Fibroblast of skin of right biceps (primary cell): ENCODE results near the gene CRABP2.

Experiments used
- DNase-seq: peaks from one replicate; pipeline ENCODE4 v3.0.0-alpha.2; 2013

The CRABP2 gene

GRCh38 chr1:156741481-156741983 is 36.1 kb upstream of the CRABP2 start:
- DNase-seq = no peak

DNA sequence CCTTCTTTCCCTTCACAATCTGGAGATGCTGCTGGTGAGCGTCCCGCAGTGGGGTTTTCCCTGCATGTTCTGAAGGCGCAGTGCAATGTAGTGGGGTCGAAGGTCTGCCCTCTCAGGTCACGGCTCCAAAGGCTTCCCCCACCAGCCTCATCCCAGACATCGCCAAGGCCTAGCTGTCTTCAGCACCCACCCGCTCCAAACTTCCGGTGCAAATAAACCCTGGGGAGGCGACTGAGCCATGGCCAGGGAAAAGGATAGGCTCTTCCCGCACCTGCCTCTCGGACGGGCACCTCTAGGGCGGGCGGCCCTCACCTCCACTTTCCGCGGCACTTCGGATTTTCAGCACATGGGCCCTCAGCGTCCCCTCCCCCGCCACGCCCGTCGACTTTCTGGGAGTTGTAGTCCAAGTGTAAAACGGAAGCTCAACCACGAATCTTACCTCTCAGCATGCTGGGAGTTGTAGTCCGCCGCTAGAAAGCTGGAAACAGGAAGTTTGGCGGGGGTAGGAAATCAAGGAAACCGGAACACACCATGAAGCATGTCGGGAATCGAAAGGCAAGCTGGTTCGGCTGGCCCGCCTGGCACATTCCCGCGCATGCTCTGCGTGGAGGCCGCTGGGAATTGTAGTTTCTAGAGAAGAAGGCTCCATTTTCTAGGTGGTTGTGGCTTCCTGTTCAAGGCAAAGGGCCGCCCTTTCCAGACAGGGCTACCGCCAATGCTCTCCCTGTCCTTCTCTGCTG is 35.5 kb upstream of the CRABP2 start, which contains the start of gene MRPL24:
MRPL24 (minus strand) TSS at position 348 of the 740 bp plus-strand sequence. CDS start 2,384 bp downstream, outside the sequence.
- peak; percentile 100 for DNase-seq

DNA sequence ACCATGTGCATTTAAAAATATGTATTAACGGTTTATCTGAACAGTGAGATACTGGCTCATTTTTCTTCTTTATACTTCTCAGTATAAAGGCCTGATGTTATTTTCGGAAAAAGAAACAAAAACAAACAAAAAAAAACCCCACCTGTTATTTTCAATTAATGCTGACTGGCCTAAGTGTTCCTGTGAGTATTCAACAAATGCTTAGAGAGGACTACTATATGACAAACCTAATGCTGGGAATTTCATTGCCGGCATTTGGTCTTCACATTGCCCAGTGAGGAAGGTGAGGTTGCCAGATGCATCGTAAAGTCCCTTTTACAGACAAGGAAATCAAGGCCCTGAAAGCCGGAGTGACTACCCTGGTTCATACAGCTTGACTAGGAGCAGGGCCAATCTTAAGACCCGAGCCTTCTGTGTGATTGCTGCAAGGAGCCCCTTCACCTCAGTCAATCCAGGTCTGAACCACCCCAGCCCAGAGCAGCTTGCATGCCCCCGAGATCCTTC is 34.9 kb upstream of the CRABP2 start:
- no peak for DNase-seq

GRCh38 chr1:156738916-156739315 is 33.5 kb upstream of the CRABP2 start:
- DNase-seq = no peak

DNA sequence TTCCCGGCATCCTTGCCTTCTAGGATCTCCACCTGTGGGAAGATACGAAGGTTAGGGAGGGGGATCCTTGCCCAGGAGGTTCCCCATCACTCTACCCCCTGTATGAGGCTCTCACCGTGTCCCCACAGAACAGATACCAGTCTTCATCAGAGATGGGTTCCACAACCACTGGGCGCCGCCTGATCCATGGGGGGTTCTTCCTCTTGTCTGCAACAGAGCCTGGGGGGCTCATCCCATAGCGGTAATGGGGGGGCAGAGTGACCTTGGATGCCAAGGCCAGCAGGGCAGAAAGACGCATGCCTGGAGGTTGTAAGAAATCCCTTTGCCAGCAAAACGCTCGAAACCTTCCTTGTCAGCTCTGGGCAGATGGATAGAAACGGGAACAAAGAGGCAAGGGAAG is 33.0 kb upstream of the CRABP2 start:
- no peak for DNase-seq

GRCh38 chr1:156733989-156734584 is 28.7 kb upstream of the CRABP2 start:
- no peak for DNase-seq

DNA sequence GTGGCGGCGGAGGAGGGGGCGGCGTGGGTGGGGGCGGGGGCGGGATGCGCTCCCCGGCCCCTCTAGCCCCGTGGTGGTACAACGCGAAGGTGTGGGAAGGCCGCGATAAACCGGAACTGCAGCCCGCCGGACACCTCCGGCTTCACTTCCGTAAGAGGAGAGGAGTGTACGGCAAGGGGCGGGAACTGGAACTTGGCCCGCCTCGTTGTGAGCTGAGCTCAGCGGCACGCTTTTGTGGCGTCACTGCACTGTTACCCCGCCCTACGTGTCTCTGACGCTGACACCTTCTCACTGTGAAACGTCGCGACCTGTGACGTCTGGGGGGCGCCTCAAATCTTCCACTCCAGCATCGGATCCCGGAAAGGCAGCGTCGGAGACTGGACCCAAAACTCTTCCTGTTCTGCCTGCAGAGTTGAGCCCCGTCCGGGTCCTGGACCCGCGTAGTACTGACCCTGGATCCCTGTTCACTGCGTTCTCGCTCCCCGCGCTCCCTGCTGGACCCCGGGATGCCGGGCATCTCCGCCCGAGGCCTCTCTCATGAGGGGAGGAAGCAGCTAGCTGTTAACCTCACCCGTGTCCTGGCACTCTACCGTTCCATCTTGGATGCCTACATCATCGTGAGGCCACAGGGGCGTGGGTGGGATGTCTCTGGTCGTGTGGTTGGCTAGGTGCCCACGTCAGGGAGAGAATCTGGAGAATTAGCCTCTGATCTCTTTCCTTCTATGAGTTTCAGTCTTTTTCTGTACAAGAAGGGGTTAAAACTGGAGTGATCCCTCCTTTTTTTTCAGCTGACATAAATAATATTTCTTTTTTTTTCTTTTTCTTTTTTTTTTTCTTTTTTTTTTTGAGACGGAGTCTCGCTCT is 23.4 kb upstream of the CRABP2 start, which contains the start of gene ISG20L2:
ISG20L2 (minus strand) TSS at position 168 of the 864 bp plus-strand sequence. CDS start 1,114 bp downstream, outside the sequence.
- DNase-seq = peak; percentile 98

DNA sequence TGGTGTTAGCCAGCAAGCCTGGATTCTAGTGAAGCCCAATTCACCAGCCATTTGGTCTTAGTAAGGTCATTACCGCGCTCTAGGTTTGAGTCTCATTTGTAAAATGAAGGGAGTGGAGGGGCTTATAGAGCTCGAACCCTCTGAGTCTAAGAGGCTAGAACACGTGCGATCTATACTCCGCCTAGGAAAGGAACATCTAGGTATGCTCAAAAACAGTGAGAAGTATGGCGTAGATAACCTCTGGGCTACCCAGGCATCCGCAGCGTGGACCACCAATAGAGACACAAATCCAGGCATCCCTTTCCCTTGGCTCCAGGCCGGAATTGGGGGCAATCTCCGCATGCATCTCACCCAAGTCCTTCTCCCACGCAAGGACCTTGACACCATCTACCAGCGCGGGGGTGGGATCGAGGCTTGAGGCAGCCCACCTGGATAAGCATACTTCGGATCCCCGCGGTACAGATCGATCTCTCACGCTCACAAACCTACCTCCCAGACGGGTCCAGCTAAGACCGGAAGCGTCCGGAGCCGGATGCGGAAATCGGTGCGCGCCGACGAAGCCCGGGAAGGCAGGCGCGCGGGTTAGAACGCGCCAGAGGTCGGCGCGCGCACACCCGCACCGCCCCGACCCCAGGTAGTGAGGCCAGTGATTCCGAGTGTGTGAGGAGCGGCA is 22.7 kb upstream of the CRABP2 start, which contains the start of gene METTL25B:
METTL25B (plus strand) TSS at position 544 of the 673 bp plus-strand sequence. CDS start 636 bp downstream, outside the sequence.
- peak; percentile 81 for DNase-seq

GRCh38 chr1:156727492-156727891 is 22.1 kb upstream of the CRABP2 start:
- no peak for DNase-seq

DNA sequence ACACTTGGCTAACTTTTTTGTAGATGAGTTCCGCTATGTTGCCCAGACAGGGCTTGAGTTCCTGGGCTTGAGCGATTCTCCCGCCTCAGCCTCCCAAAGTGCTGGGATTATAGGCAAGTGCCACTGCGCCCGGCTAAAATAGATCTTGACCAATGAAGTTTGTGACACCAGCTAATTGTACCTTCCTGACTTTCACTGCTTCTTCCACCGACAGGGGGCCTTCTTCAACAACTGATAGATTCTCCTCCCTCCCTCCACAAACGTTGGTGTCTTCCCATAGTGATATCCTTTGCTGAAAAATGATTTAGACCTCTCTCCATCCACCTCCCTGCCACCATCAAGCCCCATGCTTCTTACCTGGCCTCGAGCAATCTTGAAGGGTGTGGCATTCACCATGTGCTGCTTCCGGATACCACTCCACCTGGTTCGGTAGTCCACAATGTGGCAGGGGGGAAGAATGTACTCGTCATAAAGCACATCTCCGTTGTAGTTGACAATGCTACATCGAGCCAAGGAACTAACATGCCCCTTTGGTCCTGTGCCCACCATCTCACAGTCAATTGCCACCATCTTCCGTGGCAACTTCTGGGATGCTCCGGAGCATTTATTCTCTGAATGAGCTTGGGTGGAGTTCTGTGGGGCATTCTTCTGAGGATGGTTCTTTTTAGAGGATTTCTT is 21.3 kb upstream of the CRABP2 start:
- DNase-seq = peak; percentile 70

GRCh38 chr1:156725683-156726280 is 20.4 kb upstream of the CRABP2 start:
- DNase-seq = peak; percentile 81

GRCh38 chr1:156721535-156721934 is 16.2 kb upstream of the CRABP2 start:
- no peak for DNase-seq

DNA sequence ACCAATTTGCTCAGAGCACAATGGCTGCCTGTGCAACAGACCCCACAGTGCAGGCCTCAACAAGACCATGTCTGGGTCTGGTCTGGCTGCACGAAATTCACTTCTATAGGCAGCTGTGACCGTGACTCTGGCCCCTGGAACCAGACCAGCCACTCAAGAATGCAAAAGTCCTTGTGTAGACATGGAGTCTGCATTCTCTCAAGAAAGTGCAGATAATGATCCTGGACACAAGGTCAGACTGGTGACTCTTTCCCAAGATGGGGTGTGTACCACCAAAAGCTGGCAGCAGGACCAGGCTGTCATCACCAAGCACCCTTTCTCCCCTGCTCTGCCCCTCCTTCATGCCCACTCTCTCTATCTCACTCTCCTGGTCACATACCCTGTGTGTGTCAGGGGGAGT is 15.7 kb upstream of the CRABP2 start:
- no peak for DNase-seq

- DNase-seq = no peak
Measured at GRCh38 chr1:156717351-156717750, 12.0 kb upstream of the CRABP2 start.

DNA sequence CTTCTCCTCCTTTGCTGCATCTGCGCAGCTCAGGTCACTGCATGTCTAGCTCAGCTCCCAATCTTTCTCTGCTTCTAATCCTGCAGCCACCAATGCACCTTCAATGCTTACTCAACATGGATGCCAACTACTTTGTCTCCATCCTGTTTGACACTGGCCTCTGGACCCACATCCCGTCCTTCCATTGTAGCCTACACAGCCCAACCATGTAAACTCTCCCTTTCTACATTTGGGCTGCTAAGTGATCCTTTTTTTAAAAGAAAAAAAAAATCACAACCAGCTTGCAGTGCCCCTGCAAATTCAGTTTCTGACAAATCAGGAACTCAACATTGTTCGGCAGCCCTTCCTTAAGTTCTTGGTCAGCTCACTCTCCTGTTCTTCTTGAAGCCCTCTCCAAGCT is 9.4 kb upstream of the CRABP2 start:
- DNase-seq = no peak

- no peak for DNase-seq
Measured at GRCh38 chr1:156712626-156713025, 7.2 kb upstream of the CRABP2 start.

DNA sequence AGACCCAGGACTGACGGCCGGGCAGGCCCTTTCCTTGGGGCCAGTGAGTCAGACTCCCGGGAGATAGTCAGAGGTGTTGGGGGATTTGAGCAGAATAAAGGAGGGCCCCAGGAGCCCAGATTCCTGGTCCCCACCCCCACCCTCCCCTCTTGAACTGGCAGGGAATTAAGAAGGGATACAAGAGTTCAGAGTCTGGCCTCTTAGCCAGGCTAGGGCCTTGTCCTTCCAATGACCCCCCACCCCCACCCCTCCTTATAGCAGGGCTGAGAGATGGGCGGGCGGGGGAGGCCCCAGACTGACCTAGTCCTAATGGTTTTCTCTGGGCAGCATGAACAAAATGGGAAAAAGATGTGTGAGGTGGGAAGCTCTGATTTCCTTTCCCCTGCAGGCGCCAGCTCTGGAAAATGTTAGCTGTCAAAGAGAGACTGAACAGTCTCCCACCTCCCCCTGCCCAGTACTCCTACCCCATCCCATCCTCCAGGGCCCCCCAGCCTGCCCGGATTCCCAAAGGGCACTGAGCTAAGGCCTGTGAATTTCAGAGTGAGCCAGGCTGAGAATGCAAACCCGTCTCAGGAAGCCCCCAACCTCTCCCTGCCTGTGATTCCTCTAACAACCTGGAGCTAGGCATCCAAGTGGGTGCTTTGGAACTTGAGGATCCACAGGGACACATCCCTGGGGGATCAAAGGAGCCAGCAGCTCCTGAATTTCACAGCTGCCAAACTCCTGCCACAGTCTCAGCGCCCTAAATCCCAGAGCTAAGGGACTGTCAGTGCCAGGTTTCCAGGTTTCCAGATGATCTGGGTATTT is 5.8 kb upstream of the CRABP2 start:
- DNase-seq = peak; percentile 58

DNA sequence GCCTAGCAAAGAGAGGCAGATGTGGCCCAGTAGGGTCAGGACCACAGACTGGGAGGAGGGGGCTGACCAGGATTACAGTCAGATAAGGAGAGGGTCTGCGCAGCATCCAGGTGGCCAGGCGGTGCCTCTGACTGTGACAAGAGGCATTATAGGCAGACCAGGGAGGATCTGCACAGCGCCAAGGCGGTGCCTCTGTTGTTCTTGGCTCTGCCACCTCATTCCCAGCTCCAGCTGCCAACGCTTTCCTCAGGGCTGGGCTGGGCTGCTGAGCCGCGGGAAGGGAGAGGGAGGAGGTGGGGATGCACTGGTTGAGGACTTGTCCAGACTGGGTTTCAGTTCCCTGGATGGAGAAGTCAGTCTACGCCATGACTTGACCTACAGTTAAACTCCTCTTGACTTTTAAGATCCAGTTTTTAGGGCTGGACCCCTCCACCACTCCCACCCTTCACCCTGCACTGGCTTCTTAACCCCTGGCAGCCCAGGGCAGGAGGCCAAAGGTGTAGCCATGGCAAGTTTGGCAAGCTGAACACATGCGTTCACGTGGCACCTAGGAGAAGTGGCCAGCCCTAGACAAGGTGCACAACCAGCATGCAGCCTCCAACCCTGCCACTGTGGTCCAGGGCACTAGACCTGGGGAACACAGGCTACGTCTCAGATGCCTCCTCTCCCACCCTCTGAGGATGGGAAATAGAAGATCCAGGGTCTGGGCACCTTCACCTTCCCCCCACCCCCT is 4.5 kb upstream of the CRABP2 start:
- DNase-seq = peak; percentile 59

DNA sequence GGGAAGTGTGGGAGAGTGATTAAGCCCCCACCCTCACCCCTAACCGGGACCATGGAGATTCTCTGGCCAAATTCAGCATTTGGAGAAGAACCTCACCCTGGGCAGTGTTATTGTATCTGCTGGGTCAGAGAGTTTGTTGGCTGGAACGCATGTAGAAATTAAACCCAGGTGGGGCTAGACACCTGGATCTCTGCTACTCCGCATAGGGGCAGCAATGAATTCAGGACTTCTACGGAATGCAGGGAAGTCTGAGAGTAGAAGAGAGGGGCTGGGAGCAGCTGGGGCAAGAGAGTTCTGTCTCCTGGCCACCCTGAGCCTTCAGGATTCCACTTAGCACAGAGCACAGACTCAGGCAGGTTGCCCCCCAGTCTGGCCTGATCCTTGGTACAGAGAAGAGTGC is 3.6 kb upstream of the CRABP2 start:
- no peak for DNase-seq
